GM12872 (cell line): ENCODE data around the gene SIAH2.

Experiments
- TF ChIP-seq, protein P1 (sequence below): IDR thresholded peaks from 3 replicates; pipeline ENCODE4 v1.5.1; 2011; ENCODE audit warnings: low read depth, mild to moderate bottlenecking, low read length, moderate library complexity; ENCODE audit not compliant: insufficient read depth

SIAH2 gene, protein sequence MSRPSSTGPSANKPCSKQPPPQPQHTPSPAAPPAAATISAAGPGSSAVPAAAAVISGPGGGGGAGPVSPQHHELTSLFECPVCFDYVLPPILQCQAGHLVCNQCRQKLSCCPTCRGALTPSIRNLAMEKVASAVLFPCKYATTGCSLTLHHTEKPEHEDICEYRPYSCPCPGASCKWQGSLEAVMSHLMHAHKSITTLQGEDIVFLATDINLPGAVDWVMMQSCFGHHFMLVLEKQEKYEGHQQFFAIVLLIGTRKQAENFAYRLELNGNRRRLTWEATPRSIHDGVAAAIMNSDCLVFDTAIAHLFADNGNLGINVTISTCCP

DNA sequence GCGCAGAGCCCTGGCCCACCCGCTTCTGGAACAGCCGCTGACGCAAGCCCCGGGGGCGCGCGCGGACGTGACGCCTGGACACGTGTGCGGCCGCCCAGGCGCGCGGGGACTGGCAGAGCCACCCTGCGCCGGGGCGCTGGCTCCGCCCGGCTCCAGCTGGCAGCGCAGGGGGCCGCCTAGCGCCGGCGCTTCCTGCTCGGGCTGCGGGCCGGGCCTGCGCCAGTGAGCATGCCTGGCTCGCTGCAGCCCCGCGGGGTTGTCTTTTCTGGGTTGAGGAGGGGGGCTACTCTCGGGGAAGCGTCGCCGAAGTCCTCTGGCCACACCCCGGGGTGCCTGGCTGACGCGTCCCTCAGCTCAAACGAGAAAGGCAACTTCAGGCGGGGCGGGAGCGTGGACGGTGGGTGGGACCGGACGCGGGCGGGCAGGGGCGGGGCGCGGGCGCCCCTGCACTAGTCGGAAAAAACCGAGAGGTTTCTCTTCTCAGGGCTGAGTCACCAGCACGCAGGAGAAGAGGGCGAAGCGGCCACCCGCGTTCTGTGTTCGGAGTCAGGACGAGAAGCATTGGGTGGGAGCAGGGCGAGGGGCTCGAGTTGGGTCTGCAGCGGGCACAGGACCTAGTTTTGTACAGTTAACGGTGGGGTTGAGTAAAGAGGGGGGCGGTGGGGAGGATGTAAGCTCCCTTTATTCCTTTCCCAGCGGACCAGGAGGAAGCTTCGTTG is at the start of gene SIAH2:
SIAH2 (minus strand) TSS at position 48 of the 719 bp plus-strand sequence. CDS start 320 bp downstream, outside the sequence.
- TF ChIP-seq, protein P1, sequence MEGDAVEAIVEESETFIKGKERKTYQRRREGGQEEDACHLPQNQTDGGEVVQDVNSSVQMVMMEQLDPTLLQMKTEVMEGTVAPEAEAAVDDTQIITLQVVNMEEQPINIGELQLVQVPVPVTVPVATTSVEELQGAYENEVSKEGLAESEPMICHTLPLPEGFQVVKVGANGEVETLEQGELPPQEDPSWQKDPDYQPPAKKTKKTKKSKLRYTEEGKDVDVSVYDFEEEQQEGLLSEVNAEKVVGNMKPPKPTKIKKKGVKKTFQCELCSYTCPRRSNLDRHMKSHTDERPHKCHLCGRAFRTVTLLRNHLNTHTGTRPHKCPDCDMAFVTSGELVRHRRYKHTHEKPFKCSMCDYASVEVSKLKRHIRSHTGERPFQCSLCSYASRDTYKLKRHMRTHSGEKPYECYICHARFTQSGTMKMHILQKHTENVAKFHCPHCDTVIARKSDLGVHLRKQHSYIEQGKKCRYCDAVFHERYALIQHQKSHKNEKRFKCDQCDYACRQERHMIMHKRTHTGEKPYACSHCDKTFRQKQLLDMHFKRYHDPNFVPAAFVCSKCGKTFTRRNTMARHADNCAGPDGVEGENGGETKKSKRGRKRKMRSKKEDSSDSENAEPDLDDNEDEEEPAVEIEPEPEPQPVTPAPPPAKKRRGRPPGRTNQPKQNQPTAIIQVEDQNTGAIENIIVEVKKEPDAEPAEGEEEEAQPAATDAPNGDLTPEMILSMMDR, result no peak

DNA sequence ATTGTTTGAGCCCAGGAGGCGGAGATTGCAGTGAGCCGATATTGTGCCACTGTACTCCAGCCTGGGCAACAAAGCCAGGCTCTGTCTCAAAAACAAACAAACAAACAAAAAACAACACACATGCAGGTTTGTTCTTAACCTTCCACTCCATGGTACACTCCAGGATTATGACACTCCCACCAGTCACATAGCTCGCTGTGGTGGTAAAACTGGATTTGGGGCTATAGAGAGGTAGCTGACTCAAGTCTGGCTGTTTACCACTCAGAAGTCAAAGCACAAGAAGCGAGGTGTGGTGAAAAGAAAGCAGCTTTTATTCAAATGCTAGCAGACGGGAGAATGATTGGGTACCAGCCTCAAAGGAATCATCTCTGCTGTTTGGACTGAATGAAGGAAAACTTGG is 49.0 kb upstream of the SIAH2 start:
- TF ChIP-seq, protein P1, result no peak

DNA sequence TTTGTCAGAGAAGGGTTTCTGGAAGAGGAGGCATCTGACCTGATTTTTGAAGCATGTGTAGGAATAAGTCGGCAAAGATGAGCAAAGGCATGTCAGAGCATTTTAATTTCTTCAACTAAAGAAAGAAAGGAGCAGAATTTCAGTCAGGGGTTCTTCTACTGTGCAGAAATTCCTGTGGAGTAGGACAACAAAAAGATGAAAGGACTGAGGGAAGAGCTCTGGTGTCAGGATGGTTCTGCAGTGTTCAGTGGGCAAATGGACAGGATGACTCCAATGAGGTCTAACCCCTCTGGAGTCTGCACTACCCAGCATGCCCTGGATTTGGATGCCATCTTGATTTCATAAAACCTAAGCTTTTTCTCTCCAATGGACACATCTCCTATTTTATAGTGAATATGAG is 47.7 kb upstream of the SIAH2 start:
- TF ChIP-seq, protein P1, result no peak

DNA sequence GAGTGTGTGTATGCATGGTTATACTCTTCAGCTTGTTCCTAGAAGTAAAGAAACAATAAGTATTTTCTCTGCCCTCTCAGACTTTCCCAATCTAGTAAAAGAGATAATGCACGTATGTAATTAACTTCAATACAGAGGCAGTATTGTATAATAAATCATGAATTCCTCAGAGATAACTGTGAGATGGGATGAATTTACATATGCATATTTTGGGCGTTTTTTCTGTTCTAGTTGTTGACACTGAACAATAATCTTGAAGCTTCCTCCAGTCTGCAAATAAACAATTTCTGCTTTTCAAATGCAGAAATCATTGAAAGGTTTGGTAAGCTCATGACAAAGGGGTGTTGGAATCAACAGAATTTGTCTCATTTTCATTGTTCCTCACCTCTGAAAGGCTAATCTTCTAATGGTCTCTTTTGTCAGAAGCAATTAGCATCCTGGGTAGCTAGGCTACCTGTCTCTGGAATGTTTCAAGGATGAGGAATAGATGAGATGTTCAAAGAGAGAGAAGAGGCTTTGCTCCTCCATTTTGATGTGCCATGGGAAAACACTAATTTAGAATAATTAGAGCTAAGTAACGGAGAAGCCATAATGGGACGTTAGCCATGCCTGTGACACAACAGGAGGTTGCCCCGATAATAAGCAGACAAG is 43.3 kb upstream of the SIAH2 start:
- TF ChIP-seq, protein P1, result no peak

DNA sequence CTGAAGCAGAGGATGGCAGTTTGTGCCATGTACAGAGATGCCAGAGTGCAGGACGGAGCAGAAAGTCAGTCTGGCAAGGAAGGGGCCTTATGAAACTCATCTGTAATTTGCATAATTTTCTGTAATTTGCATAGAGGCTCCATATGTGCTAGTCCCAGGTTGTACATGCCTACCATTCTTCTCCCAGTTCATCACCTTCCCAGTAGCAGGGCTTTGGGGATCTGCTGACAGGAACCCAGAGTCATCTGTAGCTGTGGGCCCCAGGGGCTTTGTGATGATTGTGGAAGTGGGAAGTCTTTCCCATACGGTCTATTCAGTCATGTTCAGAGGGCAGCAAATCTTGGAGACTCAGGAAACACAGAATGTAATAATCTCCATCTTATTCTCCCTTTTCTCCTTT is 42.4 kb upstream of the SIAH2 start:
- TF ChIP-seq, protein P1, result no peak

DNA sequence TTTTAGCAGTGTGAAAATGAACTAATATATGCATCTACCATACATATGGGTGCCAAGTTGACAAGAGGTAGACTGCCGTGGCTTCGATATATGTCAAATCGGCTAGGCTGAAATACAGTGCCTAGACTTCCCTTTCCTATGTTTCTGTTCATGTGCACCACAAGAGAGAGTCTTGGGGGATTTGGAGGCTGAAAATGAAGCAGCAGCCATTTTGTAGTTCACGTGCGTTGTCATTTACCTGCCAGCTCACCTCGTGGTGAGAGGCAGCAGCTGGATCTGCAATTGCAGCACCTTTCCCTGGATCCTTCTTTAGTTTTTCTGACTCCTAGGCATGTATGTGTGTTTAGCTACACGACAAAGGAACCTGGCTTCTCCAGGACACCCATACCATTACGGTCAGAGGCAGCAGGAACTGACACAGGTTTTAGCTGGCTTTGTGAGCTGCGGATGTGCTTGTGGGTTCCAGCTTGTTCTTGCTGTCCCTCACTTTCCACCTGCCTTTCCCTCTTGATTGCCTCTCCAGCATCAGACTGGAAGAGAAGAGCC is 40.5 kb upstream of the SIAH2 start:
- TF ChIP-seq, protein P1, result no peak

DNA sequence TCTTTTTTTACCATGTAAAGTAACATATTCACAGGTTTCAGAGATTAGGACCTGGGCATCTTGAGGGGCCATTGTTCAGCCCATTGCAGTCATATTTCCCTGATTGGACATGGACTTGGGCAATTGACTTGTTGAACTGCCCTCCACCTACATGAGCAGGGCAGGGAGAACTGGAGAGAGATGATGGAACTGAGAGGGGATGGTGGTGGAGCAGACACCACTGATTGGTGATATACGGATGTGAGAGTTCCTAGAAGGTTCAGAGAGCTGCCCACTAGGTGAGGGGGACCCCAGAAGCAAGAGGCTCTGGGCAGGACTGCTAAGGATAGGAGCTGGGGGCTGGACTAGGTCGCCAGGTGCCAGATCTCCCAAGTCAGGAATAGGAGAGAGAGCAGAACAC is 37.8 kb upstream of the SIAH2 start:
- TF ChIP-seq, protein P1, result no peak
